ENCODE measurements around the gene CYP8B1. TPM values are rescaled to one million over a fixed set of nuclear protein-coding genes. Genes with fewer than 3 reads are reported as not detected.

The CYP8B1 gene
- total and polyA plus RNA-seq, 4 donors, result 0.01 to 0.09 TPM; not detected in 2

DNA sequence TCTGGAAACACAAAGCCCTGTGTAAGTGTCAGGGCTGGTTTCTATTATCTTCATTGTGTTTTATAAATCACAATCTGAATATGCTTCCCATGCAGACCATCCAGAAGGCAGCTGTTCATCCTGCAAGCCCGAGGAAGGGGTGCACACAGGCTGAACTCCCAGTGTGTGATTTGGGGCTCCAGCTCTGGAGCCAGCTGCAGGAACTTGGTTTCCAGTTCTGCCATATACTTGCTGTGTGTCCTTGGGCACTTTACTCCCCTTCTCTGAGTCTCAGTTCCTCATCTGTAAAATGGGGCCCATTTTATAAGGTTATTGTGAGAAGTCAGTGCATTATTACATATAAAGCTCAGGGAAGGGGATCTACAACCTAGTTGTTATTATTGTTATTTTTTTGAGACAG is 22.6 kb downstream of the CYP8B1 start:
- H3K27ac ChIP-seq (ENCODE audit: low read depth in 1 of 2, low read length in 1 of 2), result peak overlapping the region in 1 of 2 donors; percentile 68

DNA sequence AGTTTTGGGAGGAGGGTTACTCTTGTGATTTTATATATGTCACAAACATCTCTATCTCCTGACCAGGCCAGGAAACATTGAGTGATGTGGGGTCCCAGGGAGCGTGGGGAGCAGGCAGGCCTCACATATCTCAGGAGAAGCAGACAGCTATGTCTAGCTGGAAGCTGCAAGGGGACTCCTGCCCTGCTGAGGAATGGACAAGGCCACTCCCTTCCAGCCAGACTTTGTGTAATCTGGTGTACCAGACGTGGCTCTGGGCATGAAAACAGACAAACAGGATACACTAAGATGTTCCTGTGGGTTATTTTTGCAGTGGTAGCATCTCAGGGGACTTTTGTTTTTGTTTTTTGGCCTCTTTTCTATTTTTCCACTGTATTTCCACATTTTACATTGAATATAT is 23.2 kb downstream of the CYP8B1 start:
- TF ChIP-seq, protein P1, sequence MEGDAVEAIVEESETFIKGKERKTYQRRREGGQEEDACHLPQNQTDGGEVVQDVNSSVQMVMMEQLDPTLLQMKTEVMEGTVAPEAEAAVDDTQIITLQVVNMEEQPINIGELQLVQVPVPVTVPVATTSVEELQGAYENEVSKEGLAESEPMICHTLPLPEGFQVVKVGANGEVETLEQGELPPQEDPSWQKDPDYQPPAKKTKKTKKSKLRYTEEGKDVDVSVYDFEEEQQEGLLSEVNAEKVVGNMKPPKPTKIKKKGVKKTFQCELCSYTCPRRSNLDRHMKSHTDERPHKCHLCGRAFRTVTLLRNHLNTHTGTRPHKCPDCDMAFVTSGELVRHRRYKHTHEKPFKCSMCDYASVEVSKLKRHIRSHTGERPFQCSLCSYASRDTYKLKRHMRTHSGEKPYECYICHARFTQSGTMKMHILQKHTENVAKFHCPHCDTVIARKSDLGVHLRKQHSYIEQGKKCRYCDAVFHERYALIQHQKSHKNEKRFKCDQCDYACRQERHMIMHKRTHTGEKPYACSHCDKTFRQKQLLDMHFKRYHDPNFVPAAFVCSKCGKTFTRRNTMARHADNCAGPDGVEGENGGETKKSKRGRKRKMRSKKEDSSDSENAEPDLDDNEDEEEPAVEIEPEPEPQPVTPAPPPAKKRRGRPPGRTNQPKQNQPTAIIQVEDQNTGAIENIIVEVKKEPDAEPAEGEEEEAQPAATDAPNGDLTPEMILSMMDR (IDR thresholded peaks at IDR 0.05; ENCODE audit: control extremely low read depth, extremely low read depth), result no peak
- H3K9ac ChIP-seq (ENCODE audit: insufficient read depth in 1 of 2, low read length in 2 of 2), result no peak overlapping the region
- H3K4me1 ChIP-seq (ENCODE audit: control insufficient read depth in 5 of 5, insufficient read depth in 5 of 5, low read length in 5 of 5), result peaks cover 0 to 4% (median 0%) of the 10 kb centered on the region in 5 donors
- H3K27me3 ChIP-seq (ENCODE audit: control insufficient read depth in 3 of 3, insufficient read depth in 3 of 3, low read length in 2 of 3), result no peaks in the 10 kb centered on the region
- no peak overlapping the region for H3K4me3 ChIP-seq
- no peaks in the 10 kb centered on the region for H3K9me3 ChIP-seq (ENCODE audit: control insufficient read depth in 4 of 4, insufficient read depth in 3 of 4, low read length in 3 of 4)
- peak overlapping the region in 1 of 2 donors; percentile 15 for H3K27ac ChIP-seq (ENCODE audit: low read depth in 1 of 2, low read length in 1 of 2)
- DNase-seq (no peak), ATAC-seq (ENCODE audit: insufficient read depth, low FRiP score) (no peak)
- WGBS, 2 donors, result 33 to 35% methylated on average over 2 of the region's 2 CpGs
- H3K36me3 ChIP-seq (ENCODE audit: control insufficient read depth in 4 of 4, insufficient read depth in 4 of 4, low read length in 4 of 4), result no peaks in the 10 kb centered on the region

More for the DNA sequence above, 22.6 kb downstream of the CYP8B1 start:
- no peaks in the 10 kb centered on the region for H3K36me3 ChIP-seq (ENCODE audit: control insufficient read depth in 4 of 4, insufficient read depth in 4 of 4, low read length in 4 of 4)
- no peaks in the 10 kb centered on the region for H3K9me3 ChIP-seq (ENCODE audit: control insufficient read depth in 4 of 4, insufficient read depth in 3 of 4, low read length in 3 of 4)
- WGBS, 2 donors, result 78 to 96% methylated on average over 1 of the region's 1 CpG
- no peak overlapping the region for H3K4me3 ChIP-seq
- TF ChIP-seq, protein P1 (IDR thresholded peaks at IDR 0.05; ENCODE audit: control extremely low read depth, extremely low read depth), result no peak
- H3K9ac ChIP-seq (ENCODE audit: insufficient read depth in 1 of 2, low read length in 2 of 2), result no peak overlapping the region
- H3K4me1 ChIP-seq (ENCODE audit: control insufficient read depth in 5 of 5, insufficient read depth in 5 of 5, low read length in 5 of 5), result no peaks in the 10 kb centered on the region
- ATAC-seq (ENCODE audit: insufficient read depth, low FRiP score), result no peak
- no peaks in the 10 kb centered on the region for H3K27me3 ChIP-seq (ENCODE audit: control insufficient read depth in 3 of 3, insufficient read depth in 3 of 3, low read length in 2 of 3)
- no peak for DNase-seq

DNA sequence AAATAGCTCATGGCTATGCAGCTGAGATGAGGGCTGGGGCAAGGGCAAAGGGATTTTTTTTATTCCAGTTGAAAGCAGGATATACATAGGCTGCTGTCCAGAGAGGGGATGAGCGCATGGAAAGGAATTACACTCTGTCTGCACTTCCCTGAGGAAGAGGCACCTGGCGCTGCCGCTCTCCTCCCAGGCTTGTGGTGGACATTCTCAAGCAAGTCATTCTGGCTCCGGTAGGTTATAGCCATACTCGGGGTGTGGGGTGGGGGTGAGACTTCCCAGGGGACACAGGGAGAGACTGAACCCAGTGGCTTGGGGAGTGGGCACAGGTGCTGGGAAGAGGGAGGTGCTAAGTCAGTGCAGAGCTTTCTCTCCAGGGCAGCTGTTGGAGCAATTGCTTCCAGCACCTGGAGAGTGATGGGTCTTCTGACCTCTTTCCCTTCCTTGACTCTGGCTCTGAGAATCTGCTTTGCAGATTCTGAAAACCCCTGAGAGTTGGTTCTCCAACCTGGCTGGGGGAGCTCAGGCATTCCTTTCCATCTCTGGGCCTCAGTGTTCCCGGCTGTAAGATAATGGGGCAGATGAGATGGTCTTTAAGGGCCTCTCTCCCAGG is 24.3 kb downstream of the CYP8B1 start:
- Histone ChIP-seq H3K9ac (ENCODE audit: insufficient read depth in 1 of 2, low read length in 2 of 2) (no peak overlapping the region), H3K4me1 (ENCODE audit: control insufficient read depth in 5 of 5, insufficient read depth in 5 of 5, low read length in 5 of 5) (peaks cover 0 to 5% (median 0%) of the 10 kb centered on the region in 5 donors), H3K27me3 (ENCODE audit: control insufficient read depth in 3 of 3, insufficient read depth in 3 of 3, low read length in 2 of 3) (no peaks in the 10 kb centered on the region), H3K4me3 (no peak overlapping the region), H3K9me3 (ENCODE audit: control insufficient read depth in 4 of 4, insufficient read depth in 3 of 4, low read length in 3 of 4) (no peaks in the 10 kb centered on the region), H3K27ac (ENCODE audit: low read depth in 1 of 2, low read length in 1 of 2) (no peak overlapping the region), H3K36me3 (ENCODE audit: control insufficient read depth in 4 of 4, insufficient read depth in 4 of 4, low read length in 4 of 4) (no peaks in the 10 kb centered on the region)
- DNase-seq, result no peak
- TF ChIP-seq, protein P1 (IDR thresholded peaks at IDR 0.05; ENCODE audit: control extremely low read depth, extremely low read depth), result no peak
- ATAC-seq (ENCODE audit: insufficient read depth, low FRiP score), result no peak
- WGBS, 2 donors, result 88 to 91% methylated on average over 6 of the region's 6 CpGs

DNA sequence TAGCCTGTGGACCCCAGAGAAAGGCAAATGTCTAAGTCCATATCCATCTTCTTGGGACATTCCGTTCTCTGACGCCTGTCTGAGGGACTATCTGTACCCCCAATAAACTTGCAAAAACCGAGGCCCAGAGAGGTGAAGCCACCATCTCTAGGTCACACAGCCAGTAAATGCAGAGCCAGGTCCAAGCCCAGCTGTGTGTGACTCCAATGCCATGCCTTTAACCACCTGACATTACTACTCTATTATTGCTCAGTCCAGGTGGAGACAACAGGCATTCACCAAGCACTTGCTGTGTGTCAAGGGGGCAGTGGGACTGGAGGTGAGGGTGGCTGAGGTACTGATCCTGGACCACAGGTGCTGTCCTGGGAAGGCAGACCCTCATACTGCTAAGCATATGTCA is 25.4 kb downstream of the CYP8B1 start:
- Histone ChIP-seq H3K9me3 (ENCODE audit: control insufficient read depth in 4 of 4, insufficient read depth in 3 of 4, low read length in 3 of 4) (no peaks in the 10 kb centered on the region), H3K4me1 (ENCODE audit: control insufficient read depth in 5 of 5, insufficient read depth in 5 of 5, low read length in 5 of 5) (peaks cover 0 to 7% (median 0%) of the 10 kb centered on the region in 5 donors), H3K9ac (ENCODE audit: insufficient read depth in 1 of 2, low read length in 2 of 2) (no peak overlapping the region), H3K4me3 (no peak overlapping the region), H3K36me3 (ENCODE audit: control insufficient read depth in 4 of 4, insufficient read depth in 4 of 4, low read length in 4 of 4) (no peaks in the 10 kb centered on the region), H3K27ac (ENCODE audit: low read depth in 1 of 2, low read length in 1 of 2) (no peak overlapping the region), H3K27me3 (ENCODE audit: control insufficient read depth in 3 of 3, insufficient read depth in 3 of 3, low read length in 2 of 3) (no peaks in the 10 kb centered on the region)
- DNase-seq (no peak), ATAC-seq (ENCODE audit: insufficient read depth, low FRiP score) (no peak)
- TF ChIP-seq, protein P1 (IDR thresholded peaks at IDR 0.05; ENCODE audit: control extremely low read depth, extremely low read depth), result no peak
- 91 to 98% methylated on average over 3 of the region's 3 CpGs for WGBS, 2 donors

All from lung (tissue), 12 donors.